ENCODE measurements around the gene FBXL22.
"Not testable (repeated sequence)": the region's sequence is repeated elsewhere in the genome, so short reads cannot be mapped to it uniquely, and the experiment has no call there.

Gene FBXL22

GRCh38 chr15:63617627-63618026 is 20.4 kb downstream of the FBXL22 start:
- not testable (repeated sequence) for DNase-seq

GRCh38 chr15:63620760-63621159 is 23.6 kb downstream of the FBXL22 start:
- not testable (repeated sequence) for DNase-seq

GRCh38 chr15:63623232-63623969 is 26.2 kb downstream of the FBXL22 start:
- DNase-seq, result no peak

- no peak for DNase-seq
These were observed 29.8 kb downstream of the FBXL22 start for GRCh38 chr15:63626955-63627354.

- DNase-seq, result no peak
These were observed 31.1 kb downstream of the FBXL22 start for GRCh38 chr15:63628123-63628822.

- no peak for DNase-seq
These were observed 33.0 kb downstream of the FBXL22 start for GRCh38 chr15:63630036-63630751.

GRCh38 chr15:63633312-63633711 is 36.1 kb downstream of the FBXL22 start:
- no peak for DNase-seq

GRCh38 chr15:63634154-63634553 is 37.0 kb downstream of the FBXL22 start:
- DNase-seq, result no peak

GRCh38 chr15:63636518-63637061 is 39.4 kb downstream of the FBXL22 start:
- DNase-seq, result no peak

- no peak for DNase-seq
These were observed 41.7 kb downstream of the FBXL22 start for GRCh38 chr15:63638839-63639238.

GRCh38 chr15:63640146-63640545 is 43.0 kb downstream of the FBXL22 start:
- DNase-seq, result no peak
